Peyer's patch (tissue), 4 donors: ENCODE measurements around the gene LIN37.
"Not testable (repeated sequence)": the region's sequence is repeated elsewhere in the genome, so short reads cannot be mapped to it uniquely, and the experiment has no call there.

ENCODE experiments used
- CTCF ChIP-seq, 6 experiments: fragments of 450-650 bp in 4 of 6; fragments of 200-600 bp in 2 of 6; sonication (generic) in 1 of 6; IDR thresholded peaks; one replicate each; pipeline ENCODE4 v1.5.1; 2017 to 2019; ENCODE audit warnings: antibody characterized with exemption in 6 of 6, mild to moderate bottlenecking in 3 of 6, moderate library complexity in 1 of 6
- POLR2A ChIP-seq, 2 donors: fragments of 450-650 bp; IDR thresholded peaks; one replicate each; pipeline ENCODE4 v1.5.1; 2017; ENCODE audit warnings: antibody characterized with exemption in 2 of 2, mild to moderate bottlenecking in 2 of 2, moderate library complexity in 2 of 2

DNA sequence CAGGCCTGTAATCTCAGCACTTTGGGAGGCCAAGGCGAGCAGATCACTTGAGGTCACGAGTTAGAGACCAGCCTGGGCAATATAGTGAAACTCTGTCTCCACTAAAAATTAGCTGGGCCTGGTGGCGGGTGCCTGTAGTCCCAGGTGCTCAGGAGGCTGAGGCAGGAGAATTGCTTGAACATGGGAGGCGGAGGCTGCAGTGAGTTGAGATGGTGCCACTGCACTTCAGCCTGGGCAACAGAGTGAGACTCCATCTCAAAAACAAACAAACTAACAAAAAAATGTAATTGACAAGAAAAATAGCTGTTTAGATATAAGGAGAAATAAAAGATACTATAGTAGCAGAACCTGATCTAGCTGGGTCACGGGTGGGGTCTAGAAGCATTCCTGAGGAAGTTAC, 24.0 kb downstream of the LIN37 start:
- not testable (repeated sequence) for TF ChIP-seq CTCF, POLR2A (IDR thresholded peaks at IDR 0.05)
